CD4-positive, alpha-beta T cell treated with Interleukin-1 beta for 1 hour (primary cell): Measurements from ENCODE around the gene ZSCAN10.

ENCODE experiments used
- DNase-seq, 2 donors: peaks; one replicate each; pipeline ENCODE4 v3.0.0-alpha.2; 2020 to 2022

The ZSCAN10 gene

GRCh38 chr16:3101841-3102470 is 2.9 kb upstream of the ZSCAN10 start:
- DNase-seq: peak in 1 of 2 donors; percentile 44

GRCh38 chr16:3101018-3101840 is 2.1 kb upstream of the ZSCAN10 start:
- DNase-seq: peak; percentile 23 to 73

GRCh38 chr16:3099732-3100499 is 822 bp upstream of the ZSCAN10 start:
- DNase-seq: peak; percentile 92 to 94

- no peak for DNase-seq
Measured at GRCh38 chr16:3099395-3099731, 269 bp upstream of the ZSCAN10 start.

- no peak for DNase-seq
Measured at GRCh38 chr16:3097266-3097665, 1.8 kb downstream of the ZSCAN10 start.

GRCh38 chr16:3096362-3096761 is 2.7 kb downstream of the ZSCAN10 start:
- DNase-seq: peak in 1 of 2 donors; percentile 17

GRCh38 chr16:3095869-3096268 is 3.2 kb downstream of the ZSCAN10 start:
- peak; percentile 80 to 83 for DNase-seq

- peak; percentile 51 to 78 for DNase-seq
Measured at GRCh38 chr16:3094289-3095027, 4.6 kb downstream of the ZSCAN10 start.

- no peak for DNase-seq
Measured at GRCh38 chr16:3092501-3092941, 6.6 kb downstream of the ZSCAN10 start.

- DNase-seq: no peak
Measured at GRCh38 chr16:3091551-3091950, 7.5 kb downstream of the ZSCAN10 start.

- DNase-seq: no peak
Measured at GRCh38 chr16:3089717-3090592, 9.1 kb downstream of the ZSCAN10 start.

GRCh38 chr16:3088925-3089716 is 10.0 kb downstream of the ZSCAN10 start:
- DNase-seq: no peak

GRCh38 chr16:3088450-3088849 is 10.6 kb downstream of the ZSCAN10 start:
- no peak for DNase-seq

GRCh38 chr16:3087243-3088235 is 11.6 kb downstream of the ZSCAN10 start:
- no peak for DNase-seq

GRCh38 chr16:3086596-3087242 is 12.4 kb downstream of the ZSCAN10 start:
- no peak for DNase-seq

- DNase-seq: no peak
Measured at GRCh38 chr16:3085868-3086595, 13.1 kb downstream of the ZSCAN10 start.

- DNase-seq: no peak
Measured at GRCh38 chr16:3084969-3085670, 14.0 kb downstream of the ZSCAN10 start.

- no peak for DNase-seq
Measured at GRCh38 chr16:3084491-3084890, 14.6 kb downstream of the ZSCAN10 start.
